Testis (tissue), 3 donors: ENCODE data around the gene ZNF618. TPM values are rescaled to one million over a fixed set of nuclear protein-coding genes. Genes with fewer than 3 reads are reported as not detected.

Experiments
- DNase-seq: peaks from one replicate; pipeline ENCODE4 v3.0.0-alpha.2; 2019
- H3K27ac ChIP-seq, 2 donors: fragments of 200-600 bp; sonication (generic); one replicate each; pipeline ENCODE4 v1.5.1; 2019
- H3K27me3 ChIP-seq: fragments of 200-600 bp; sonication (generic); one replicate; pipeline ENCODE4 v1.5.1; 2019
- H3K36me3 ChIP-seq: fragments of 200-600 bp; sonication (generic); one replicate; pipeline ENCODE4 v1.5.1; 2017; ENCODE audit warnings: low read depth; ENCODE audit errors: missing control alignments
- H3K4me1 ChIP-seq: fragments of 200-600 bp; sonication (generic); one replicate; pipeline ENCODE4 v1.5.1; 2019
- H3K4me3 ChIP-seq, 2 donors: fragments of 200-600 bp; sonication (generic); one replicate each; pipeline ENCODE4 v1.5.1; 2017 to 2019
- H3K9me3 ChIP-seq: fragments of 200-600 bp; sonication (generic); one replicate; pipeline ENCODE4 v1.5.1; 2017
- CTCF ChIP-seq, 3 experiments: fragments of 450-650 bp in 2 of 3; fragments of 200-600 bp in 1 of 3; sonication (generic) in 1 of 3; IDR thresholded peaks; one replicate each; pipeline ENCODE4 v1.5.1; 2016 to 2019; ENCODE audit warnings: antibody characterized with exemption in 3 of 3, mild to moderate bottlenecking in 2 of 3, moderate library complexity in 1 of 3
- POLR2A ChIP-seq: fragments of 450-650 bp; IDR thresholded peaks from one replicate; pipeline ENCODE4 v1.6.1; 2017; ENCODE audit warnings: antibody characterized with exemption, mild to moderate bottlenecking, moderate library complexity
- WGBS, 2 donors: methylation state at CpG; one replicate each; pipeline ENCODE4 v1.1.5; 2018; 5-methylcytosine and 5-hydroxymethylcytosine counted together
- intact Hi-C: fragments of 100-400 bp; cut with DNase I; formaldehyde crosslinking; loops from one replicate; pipeline ENCODE4 v1.15.1; 2023; ENCODE audit warnings: low total_unique reads
- polyA plus RNA-seq: library from polyadenylated mRNA; stranded (reverse); fragments of 350-450 nt; fragmentation: Illumina TruSeq; extraction: RNeasy Lipid Tissue Mini Kit (QIAGEN cat#74804); gene quantifications from one replicate; pipeline ENCODE4 v1.2.3, GENCODE V29; 2014; ENCODE audit warnings: low read depth, low replicate concordance; ENCODE audit not compliant: insufficient read depth
- total RNA-seq, 2 donors: library from RNA; depleted of rRNA; stranded (reverse); fragments of >200 nt; gene quantifications; one replicate each; pipeline ENCODE4 v1.2.3, GENCODE V29; 2016

The ZNF618 gene
- total and polyA plus RNA-seq, 3 donors from 2014 or later, result 6.8 to 15.2 (median 14.6) TPM

- Histone ChIP-seq H3K27me3 (no peaks in the 10 kb centered on the region), H3K36me3 (no peaks in the 10 kb centered on the region), H3K9me3 (no peaks in the 10 kb centered on the region), H3K4me1 (peaks cover 3% of the 10 kb centered on the region), H3K4me3 (no peak overlapping the region), H3K27ac (no peak overlapping the region)
- DNase-seq, result no peak
- intact Hi-C loops, result no loop called here
- TF ChIP-seq POLR2A, result no peak
- TF ChIP-seq CTCF (IDR thresholded peaks at IDR 0.05), result no peak
- WGBS, 2 donors, result 88 to 93% methylated on average over 4 of the region's 4 CpGs
Measured at GRCh38 chr9:113903514-113904077, 27.5 kb downstream of the ZNF618 start.

GRCh38 chr9:113906411-113907110 lies 30.5 kb downstream of the ZNF618 start:
- Histone ChIP-seq H3K36me3 (no peaks in the 10 kb centered on the region), H3K27ac (no peak overlapping the region), H3K4me1 (peaks cover 6% of the 10 kb centered on the region), H3K4me3 (no peak overlapping the region), H3K9me3 (no peaks in the 10 kb centered on the region), H3K27me3 (no peaks in the 10 kb centered on the region)
- no peak for DNase-seq
- intact Hi-C loops, result no loop called here
- 89 to 90% methylated on average over 6 of the region's 6 CpGs for WGBS, 2 donors
- TF ChIP-seq CTCF (IDR thresholded peaks at IDR 0.05) (no peak), POLR2A (no peak)

- WGBS, 2 donors, result 80 to 91% methylated on average over 4 to 5 of the region's 5 CpGs
- Histone ChIP-seq H3K36me3 (no peaks in the 10 kb centered on the region), H3K27me3 (no peaks in the 10 kb centered on the region), H3K4me3 (no peak overlapping the region), H3K4me1 (peaks cover 6% of the 10 kb centered on the region), H3K9me3 (no peaks in the 10 kb centered on the region), H3K27ac (no peak overlapping the region)
- TF ChIP-seq POLR2A (no peak), CTCF (IDR thresholded peaks at IDR 0.05) (no peak)
- no peak for DNase-seq
- intact Hi-C loops, result no loop called here
Measured at GRCh38 chr9:113907282-113907681, 31.2 kb downstream of the ZNF618 start.

- H3K36me3 ChIP-seq, result no peaks in the 10 kb centered on the region
- TF ChIP-seq CTCF (IDR thresholded peaks at IDR 0.05), result no peak
- no peak for TF ChIP-seq POLR2A
- H3K4me1 ChIP-seq, result peaks cover 6% of the 10 kb centered on the region
- H3K9me3 ChIP-seq, result no peaks in the 10 kb centered on the region
- intact Hi-C loops, result no loop called here
- no peaks in the 10 kb centered on the region for H3K27me3 ChIP-seq
- DNase-seq, result no peak
- no peak overlapping the region for H3K27ac ChIP-seq
- 97% methylated on average over 8 to 9 of the region's 9 CpGs for WGBS, 2 donors
- H3K4me3 ChIP-seq, result no peak overlapping the region
Measured at GRCh38 chr9:113909421-113909820, 33.3 kb downstream of the ZNF618 start.
